Measurements from ENCODE around the gene SAMD4A.

The SAMD4A gene

GRCh38 chr14:54708161-54708560 lies 141.2 kb downstream of the SAMD4A start:
- DNase-seq (ENCODE audit: low spot score): no peak

- DNase-seq (ENCODE audit: low spot score): no peak
Measured at GRCh38 chr14:54708982-54709381, 142.1 kb downstream of the SAMD4A start.

- DNase-seq (ENCODE audit: low spot score): no peak
Measured at GRCh38 chr14:54709444-54709843, 142.5 kb downstream of the SAMD4A start.

DNA sequence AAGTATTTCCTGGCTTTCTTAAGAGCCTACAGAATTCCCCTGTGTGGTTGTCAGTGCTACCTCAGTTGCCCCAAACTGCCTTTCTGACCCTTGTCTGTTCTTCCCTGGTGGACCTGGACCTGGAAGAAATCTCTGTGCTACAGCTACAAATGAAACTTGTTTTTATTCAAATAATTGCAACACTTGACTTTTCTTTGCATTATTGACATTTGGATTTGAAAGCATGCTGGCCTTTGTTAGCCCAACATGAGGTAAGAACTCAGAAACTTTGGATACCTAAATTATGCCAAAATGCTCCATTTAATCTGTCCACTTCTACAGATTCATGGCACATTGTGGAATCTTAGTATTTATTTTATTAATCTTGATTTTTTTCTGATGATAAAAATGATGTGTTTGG lies 142.9 kb downstream of the SAMD4A start:
- no peak for DNase-seq (ENCODE audit: low spot score)

DNA sequence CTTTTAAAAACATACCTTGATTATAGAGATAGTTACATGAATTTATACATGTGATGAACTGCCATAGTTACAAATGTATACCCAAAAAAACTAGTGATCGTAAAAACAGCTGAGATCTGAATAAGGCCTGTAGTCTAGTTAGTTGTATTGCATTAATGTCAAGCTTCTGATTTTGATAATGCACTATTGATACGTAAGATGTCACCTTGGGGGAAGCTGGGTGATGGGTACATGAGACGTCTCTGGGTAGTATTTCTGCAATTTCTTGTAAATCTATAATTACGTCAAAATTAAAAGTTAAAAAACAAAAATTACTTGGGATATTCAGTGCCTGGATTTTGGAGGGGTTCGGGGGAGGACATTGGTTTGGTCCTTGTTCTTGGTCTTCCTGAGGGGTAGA lies 144.4 kb downstream of the SAMD4A start:
- DNase-seq (ENCODE audit: low spot score): no peak

DNA sequence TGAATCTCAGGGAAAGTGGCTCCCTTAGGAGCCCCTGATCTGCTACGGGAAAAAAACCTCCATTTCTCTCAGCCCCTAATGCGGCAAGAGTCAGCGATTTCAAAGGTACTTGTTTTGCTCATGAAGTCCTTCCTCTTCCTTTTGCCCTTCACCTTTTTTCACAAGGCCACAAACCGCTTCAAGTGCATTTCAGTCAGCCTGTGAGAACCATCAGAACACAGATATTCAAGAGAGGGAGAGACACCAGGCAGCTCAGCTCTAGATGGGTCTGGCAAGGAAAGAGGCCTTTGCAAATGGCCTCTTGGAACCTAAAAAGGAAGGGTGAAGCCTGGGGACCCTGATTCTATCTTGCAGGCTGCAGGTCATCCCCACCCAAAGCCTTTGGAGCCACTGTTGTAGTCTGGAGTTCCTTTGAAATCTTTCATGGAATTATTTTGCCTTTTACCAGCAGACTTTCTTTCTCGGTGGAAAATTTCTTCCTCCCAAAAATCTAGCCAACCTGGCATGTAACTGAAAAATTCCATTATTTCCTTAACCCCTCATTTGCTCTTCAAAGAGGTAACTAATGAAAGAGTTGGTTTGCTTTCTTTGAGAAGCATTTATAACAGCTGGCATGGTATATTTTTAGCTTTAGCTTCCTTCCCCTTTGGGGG lies 145.0 kb downstream of the SAMD4A start:
- DNase-seq (ENCODE audit: low spot score): no peak

- no peak for DNase-seq (ENCODE audit: low spot score)
Measured at GRCh38 chr14:54712465-54713200, 145.7 kb downstream of the SAMD4A start.

DNA sequence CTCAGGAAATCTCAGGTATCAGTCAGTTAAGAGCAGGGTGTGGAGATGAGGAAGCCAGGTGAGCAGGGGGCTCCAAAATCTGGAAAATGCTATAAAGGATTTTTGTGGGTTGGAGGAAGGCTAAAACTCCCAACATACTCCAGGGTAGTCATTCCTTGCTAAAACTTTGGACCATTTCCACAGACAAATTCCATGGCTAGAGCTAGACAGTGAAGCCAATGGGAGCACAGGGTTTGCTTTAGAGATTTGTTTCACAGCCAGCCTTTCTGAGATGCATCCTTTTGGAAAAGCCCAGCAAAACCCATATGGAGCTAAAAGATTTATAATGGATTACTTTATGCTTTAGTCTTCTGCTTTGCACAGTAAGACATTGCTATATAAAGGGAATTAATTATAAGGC lies 146.5 kb downstream of the SAMD4A start:
- no peak for DNase-seq (ENCODE audit: low spot score)

GRCh38 chr14:54715239-54715638 lies 148.3 kb downstream of the SAMD4A start:
- DNase-seq (ENCODE audit: low spot score): no peak

- no peak for DNase-seq (ENCODE audit: low spot score)
Measured at GRCh38 chr14:54715811-54716210, 148.9 kb downstream of the SAMD4A start.

- no peak for DNase-seq (ENCODE audit: low spot score)
Measured at GRCh38 chr14:54716862-54717261, 149.9 kb downstream of the SAMD4A start.

GRCh38 chr14:54718046-54718445 lies 151.1 kb downstream of the SAMD4A start:
- no peak for DNase-seq (ENCODE audit: low spot score)

DNA sequence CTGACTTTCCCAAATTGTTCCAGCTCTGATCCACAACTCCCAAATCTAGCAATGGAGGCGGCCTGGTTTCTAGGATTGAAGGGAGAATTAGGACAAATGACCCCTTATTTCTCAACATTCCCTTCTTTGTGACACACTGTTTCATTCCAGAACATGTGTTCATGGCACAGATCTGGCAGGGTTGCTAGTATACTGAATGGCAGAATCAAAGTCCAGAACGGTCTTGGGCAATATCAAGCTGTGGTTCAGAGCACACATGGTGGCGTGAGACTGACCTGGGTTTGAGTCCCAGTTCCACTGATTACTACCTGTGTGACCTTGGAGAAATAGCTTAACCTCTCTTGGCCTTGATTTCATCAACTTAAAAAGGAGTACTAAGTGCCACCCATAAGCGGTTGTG lies 152.5 kb downstream of the SAMD4A start:
- no peak for DNase-seq (ENCODE audit: low spot score)

DNA sequence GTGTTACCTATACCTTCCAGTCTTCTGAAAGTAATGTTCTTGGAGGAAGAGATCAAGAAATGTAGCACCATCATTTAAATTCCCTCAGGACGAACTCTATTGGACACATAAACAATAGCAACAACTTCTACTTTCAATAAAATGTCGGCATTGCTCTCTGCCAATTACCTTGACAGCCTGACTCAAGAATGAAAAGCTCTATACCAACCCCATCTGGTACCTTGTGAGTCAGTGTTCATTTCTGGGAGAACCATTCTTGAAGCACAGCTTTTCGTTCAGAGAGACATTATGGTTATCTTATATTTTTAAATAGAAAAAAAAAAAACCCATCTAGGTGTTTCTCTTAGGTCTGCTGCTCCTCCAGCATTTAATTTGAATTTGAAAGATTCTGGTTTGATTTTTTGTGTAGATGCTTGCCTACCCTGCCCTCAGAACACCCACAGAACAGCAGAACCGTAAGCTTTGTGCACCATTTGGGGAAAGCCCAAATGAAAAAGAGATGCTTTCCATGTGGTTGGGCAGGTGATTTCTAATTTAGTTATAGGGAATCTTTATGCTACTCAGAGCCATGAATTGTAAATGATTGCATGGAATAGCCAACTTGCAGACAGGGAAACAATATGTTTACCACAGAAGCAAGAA lies 156.0 kb downstream of the SAMD4A start:
- DNase-seq (ENCODE audit: low spot score): no peak

GRCh38 chr14:54724123-54724522 lies 157.2 kb downstream of the SAMD4A start:
- no peak for DNase-seq (ENCODE audit: low spot score)

DNA sequence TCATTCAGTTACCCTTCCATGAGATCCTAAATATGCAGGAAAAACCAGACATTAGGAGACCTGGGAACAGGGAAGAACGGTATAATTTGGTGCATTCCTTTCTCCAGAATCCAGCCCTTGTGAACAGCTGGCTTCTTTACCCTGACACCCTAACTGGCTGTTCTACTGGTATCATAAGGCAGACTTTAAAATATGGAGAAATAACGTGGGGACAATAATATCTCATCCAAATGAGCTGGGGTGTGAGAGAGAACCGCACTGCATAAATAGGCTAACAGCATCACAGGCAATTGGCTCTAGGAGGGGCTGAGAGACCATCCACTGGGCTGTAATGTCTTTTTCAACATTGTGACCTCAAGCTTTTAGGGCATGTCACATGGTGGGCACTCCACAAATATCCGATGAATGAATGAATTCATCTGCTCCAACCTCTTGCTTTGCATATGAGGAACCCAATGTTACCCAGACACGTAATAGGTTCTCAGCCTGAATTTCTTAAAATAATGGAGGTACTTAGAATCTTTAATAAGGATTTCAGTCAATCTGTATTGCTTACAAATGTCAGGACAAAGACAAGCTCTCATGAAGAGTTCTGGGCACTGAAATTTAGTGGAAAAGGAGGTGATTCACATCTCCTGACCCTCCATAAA lies 157.9 kb downstream of the SAMD4A start:
- no peak for DNase-seq (ENCODE audit: low spot score)

GRCh38 chr14:54725998-54726397 lies 159.1 kb downstream of the SAMD4A start:
- no peak for DNase-seq (ENCODE audit: low spot score)

- no peak for DNase-seq (ENCODE audit: low spot score)
Measured at GRCh38 chr14:54727929-54728328, 161.0 kb downstream of the SAMD4A start.

DNA sequence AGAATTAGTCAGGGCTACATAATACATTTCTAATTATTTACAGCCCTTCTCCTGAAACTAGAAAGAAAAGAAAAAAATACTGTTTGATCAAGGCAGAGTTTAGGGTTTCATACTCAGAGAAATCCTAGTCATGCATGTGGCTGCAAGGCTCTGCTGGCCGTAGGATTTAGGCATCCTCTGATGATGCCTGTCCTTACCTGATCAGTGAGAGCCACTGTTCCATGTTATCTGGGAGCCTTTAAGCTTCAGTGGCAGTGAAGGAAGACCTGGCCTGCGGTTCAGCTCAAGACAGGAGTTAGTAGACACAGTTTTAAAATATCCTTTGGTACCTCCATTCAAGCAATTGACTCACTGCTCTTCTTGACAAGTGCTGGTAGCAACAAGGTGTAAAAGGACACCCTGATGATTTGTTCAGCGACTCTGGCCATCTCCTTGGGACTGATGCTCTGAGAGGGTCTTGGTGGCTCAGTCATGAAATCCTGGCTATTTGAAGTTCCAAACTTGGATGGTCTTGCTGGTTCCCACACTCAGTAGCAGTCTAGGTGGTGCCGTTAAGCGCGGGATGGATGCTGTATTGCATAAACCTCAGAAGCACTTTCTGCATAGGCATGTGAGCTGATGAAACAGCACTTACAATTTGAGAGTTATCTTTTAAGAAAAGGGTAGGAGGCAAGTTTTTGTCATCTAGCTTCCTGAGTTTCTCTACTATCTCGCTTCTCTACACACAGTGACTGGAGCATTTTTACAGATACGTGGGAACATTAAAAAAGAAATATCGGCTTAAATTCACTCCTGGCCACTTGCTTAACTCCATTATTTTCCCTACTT lies 162.0 kb downstream of the SAMD4A start:
- no peak for DNase-seq (ENCODE audit: low spot score)

GRCh38 chr14:54730156-54730961 lies 163.4 kb downstream of the SAMD4A start:
- no peak for DNase-seq (ENCODE audit: low spot score)

DNA sequence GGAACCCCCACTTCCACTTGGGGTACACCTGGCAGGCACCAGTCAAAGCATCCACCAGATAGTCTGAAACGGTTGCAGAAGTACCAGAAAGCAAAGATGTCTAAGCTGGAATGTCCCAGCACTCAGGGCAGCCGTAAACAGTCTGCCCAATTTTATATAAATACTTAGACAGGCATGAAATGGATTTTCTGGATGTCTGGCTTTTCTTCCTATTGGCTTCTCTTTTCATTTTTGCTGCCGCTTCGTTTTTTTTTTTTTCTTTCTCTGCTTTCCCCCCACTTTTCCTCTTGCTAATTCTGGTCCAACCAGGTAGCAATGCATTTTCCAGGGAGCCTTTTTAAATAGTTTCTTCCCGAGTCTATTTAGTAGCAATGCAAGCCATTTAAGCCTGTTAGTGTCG lies 168.0 kb downstream of the SAMD4A start:
- DNase-seq (ENCODE audit: low spot score): no peak
